OCI-LY3 (cell line): Measurements from ENCODE around the gene NPTN.

Source experiments
- H2AFZ ChIP-seq: fragments of 200-600, 300-600 bp; shearing (Covaris generic); 2 replicates; pipeline ENCODE4 v1.6.0; 2014; ENCODE audit warnings: antibody characterized with exemption, low read depth, low read length
- H3K27ac ChIP-seq: fragments of 200-600, 300-600 bp; sonication (generic); 2 replicates; pipeline ENCODE4 v1.5.1; 2014; ENCODE audit warnings: mild to moderate bottlenecking, low read length, moderate library complexity, mixed read lengths
- H3K27me3 ChIP-seq: fragments of 200-600, 300-600 bp; sonication (generic); 2 replicates; pipeline ENCODE4 v1.6.1; 2014; ENCODE audit warnings: low read depth, low read length, mixed read lengths
- H3K36me3 ChIP-seq: fragments of 200-600, 300-600 bp; sonication (generic); replicated peaks from 2 replicates; pipeline ENCODE3; 2014; ENCODE audit warnings: low read depth, low read length, mixed read lengths
- H3K4me1 ChIP-seq: fragments of 300-600, 200-600 bp; sonication (generic); 2 replicates; pipeline ENCODE4 v1.6.1; 2014; ENCODE audit warnings: low read length, mixed read lengths
- H3K4me2 ChIP-seq: fragments of 200-600, 300-600 bp; sonication (generic); 2 replicates; pipeline ENCODE4 v1.6.1; 2014; ENCODE audit warnings: low read length, mixed read lengths
- H3K4me3 ChIP-seq: fragments of 300-600, 200-600 bp; sonication (generic); 2 replicates; pipeline ENCODE4 v1.5.1; 2014; ENCODE audit warnings: antibody characterized with exemption, mild to moderate bottlenecking, low read length, moderate library complexity
- H3K79me2 ChIP-seq: fragments of 300-600, 200-600 bp; shearing (Covaris generic); 2 replicates; pipeline ENCODE4 v1.6.1; 2014; ENCODE audit warnings: mild to moderate bottlenecking, low read length, mixed read lengths
- H3K9ac ChIP-seq: fragments of 300-600, 200-600 bp; shearing (Covaris generic); 2 replicates; pipeline ENCODE4 v1.6.0; 2014; ENCODE audit warnings: mild to moderate bottlenecking, low read length, moderate library complexity
- H3K9me3 ChIP-seq: fragments of 200-600, 300-600 bp; shearing (Covaris generic); 2 replicates; pipeline ENCODE4 v1.6.1; 2014; ENCODE audit warnings: low read length, mixed read lengths; ENCODE audit not compliant: insufficient read depth
- H4K20me1 ChIP-seq: fragments of 200-600, 300-600 bp; sonication (generic); 2 replicates; pipeline ENCODE4 v1.6.1; 2016; ENCODE audit warnings: low read length, mixed read lengths; ENCODE audit not compliant: insufficient read depth
- CTCF ChIP-seq: fragments of 200-600, 300-600 bp; sonication (generic); IDR thresholded peaks from 2 replicates; pipeline ENCODE4 v1.5.1; 2014; ENCODE audit warnings: antibody characterized with exemption, low read length, low read depth
- EZH2phosphoT487 ChIP-seq: fragments of 200-600 bp; shearing (Covaris generic); IDR thresholded peaks from 2 replicates; pipeline ENCODE4 v1.6.1; 2018; ENCODE audit warnings: antibody characterized with exemption, mixed run types, low read depth

The NPTN gene

DNA sequence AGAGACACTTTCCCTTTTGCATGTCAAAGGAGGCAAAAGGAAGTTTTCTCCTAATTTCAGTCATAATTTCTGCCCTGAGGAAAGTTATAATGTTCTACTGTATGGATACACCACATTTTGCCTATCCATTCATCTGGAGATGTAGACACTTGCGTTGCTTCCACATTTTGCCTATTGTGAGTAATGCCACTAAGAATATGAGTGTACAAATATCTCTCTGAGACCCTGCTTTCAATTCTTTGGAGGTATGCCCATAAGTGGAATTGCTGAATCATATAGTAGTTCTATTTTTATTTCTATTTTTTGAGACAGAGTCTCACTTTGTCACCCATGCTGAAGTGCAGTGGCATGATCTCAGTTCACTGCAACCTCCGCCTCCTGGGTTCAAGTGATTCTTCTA lies 47.4 kb upstream of the NPTN start:
- TF ChIP-seq EZH2phosphoT487 (no peak), CTCF (no peak)

DNA sequence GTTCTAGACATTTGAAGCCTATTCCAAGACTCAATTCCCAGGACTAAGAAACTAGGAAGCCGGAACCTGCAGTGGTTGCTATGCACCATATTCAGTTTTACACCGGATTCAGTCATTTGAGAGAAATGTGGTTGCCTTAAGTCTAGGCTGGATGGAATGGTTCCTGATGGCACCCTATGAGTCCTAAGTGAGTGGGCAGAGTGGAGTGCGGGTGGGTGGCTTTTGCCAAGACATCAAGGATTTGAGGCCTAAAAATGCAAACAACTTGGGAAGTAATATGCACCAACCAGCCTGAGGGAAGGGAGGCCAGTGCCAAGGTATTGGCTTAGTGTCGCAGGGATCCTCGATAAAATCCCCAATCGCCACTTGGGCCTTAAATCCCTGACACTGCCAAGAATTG lies 46.8 kb upstream of the NPTN start:
- Histone ChIP-seq H3K4me3 (no peak overlapping the region), H3K9ac (no peak overlapping the region), H3K36me3 (no peaks in the 10 kb centered on the region), H3K27me3 (peaks cover 41% of the 10 kb centered on the region), H3K9me3 (no peaks in the 10 kb centered on the region), H2AFZ (no peak overlapping the region), H3K27ac (no peak overlapping the region), H4K20me1 (no peaks in the 10 kb centered on the region), H3K4me1 (no peaks in the 10 kb centered on the region), H3K4me2 (no peak overlapping the region), H3K79me2 (no peaks in the 10 kb centered on the region)
- TF ChIP-seq CTCF (no peak), EZH2phosphoT487 (no peak)

More for the DNA sequence above, 47.4 kb upstream of the NPTN start:
- Histone ChIP-seq H3K27ac (no peak overlapping the region), H3K79me2 (no peaks in the 10 kb centered on the region), H3K4me3 (no peak overlapping the region), H3K4me2 (no peak overlapping the region), H3K4me1 (no peaks in the 10 kb centered on the region), H3K36me3 (no peaks in the 10 kb centered on the region), H2AFZ (no peak overlapping the region), H3K9ac (no peak overlapping the region), H3K27me3 (peaks cover 38% of the 10 kb centered on the region), H3K9me3 (no peaks in the 10 kb centered on the region), H4K20me1 (no peaks in the 10 kb centered on the region)

DNA sequence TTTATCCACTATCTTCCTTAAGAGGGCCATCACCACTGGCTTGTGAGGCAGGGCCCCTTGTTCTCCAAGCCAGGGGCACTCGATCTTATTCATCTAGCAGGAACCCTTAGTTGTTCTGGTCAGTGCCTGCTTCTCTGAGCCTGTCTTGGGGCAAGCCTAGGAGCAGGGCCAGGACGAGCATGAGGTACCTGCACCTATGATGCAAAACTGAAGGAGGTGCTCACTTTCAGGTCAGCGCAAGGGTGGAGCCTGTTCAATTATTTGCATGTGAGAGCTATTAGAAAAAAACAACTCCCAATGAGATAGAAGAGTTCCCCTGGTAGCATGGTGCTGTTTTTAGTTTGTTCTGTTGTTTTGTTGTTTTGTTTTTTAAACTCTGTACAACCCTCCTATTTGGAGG lies 46.0 kb upstream of the NPTN start:
- Histone ChIP-seq H3K27ac (no peak overlapping the region), H3K79me2 (no peaks in the 10 kb centered on the region), H3K4me3 (no peak overlapping the region), H3K4me1 (no peaks in the 10 kb centered on the region), H3K9me3 (no peaks in the 10 kb centered on the region), H3K27me3 (peaks cover 48% of the 10 kb centered on the region), H3K36me3 (no peaks in the 10 kb centered on the region), H2AFZ (no peak overlapping the region), H4K20me1 (no peaks in the 10 kb centered on the region), H3K4me2 (no peak overlapping the region), H3K9ac (no peak overlapping the region)
- TF ChIP-seq CTCF (no peak), EZH2phosphoT487 (no peak)

- Histone ChIP-seq H3K36me3 (no peaks in the 10 kb centered on the region), H3K4me2 (no peak overlapping the region), H3K9ac (no peak overlapping the region), H3K27me3 (peaks cover 53% of the 10 kb centered on the region), H3K9me3 (no peaks in the 10 kb centered on the region), H3K4me3 (no peak overlapping the region), H4K20me1 (no peaks in the 10 kb centered on the region), H3K27ac (no peak overlapping the region), H2AFZ (no peak overlapping the region), H3K4me1 (no peaks in the 10 kb centered on the region), H3K79me2 (no peaks in the 10 kb centered on the region)
- TF ChIP-seq CTCF, result no peak
- no peak for TF ChIP-seq EZH2phosphoT487
Measured at GRCh38 chr15:73678498-73678897, 45.3 kb upstream of the NPTN start.
